Vagina (tissue), 2 donors: Measurements from ENCODE around the gene PEX5L.

Experiments
- POLR2AphosphoS5 ChIP-seq, 2 donors: sonication (generic); formaldehyde crosslinking; IDR thresholded peaks; one replicate each; pipeline ENCODE4 v1.9.0; 2017; ENCODE audit warnings: antibody characterized with exemption in 2 of 2, mild to moderate bottlenecking in 2 of 2, low read depth in 1 of 2; ENCODE audit not compliant: insufficient read depth in 1 of 2
- TF ChIP-seq, protein P1 (sequence below), 3 experiments: fragments of 450-650 bp in 2 of 3; fragments of 200-600 bp in 1 of 3; sonication (generic) in 1 of 3; IDR thresholded peaks; one replicate each; pipeline ENCODE4 v1.5.1; 2017 to 2019; ENCODE audit warnings: antibody characterized with exemption in 3 of 3, mild to moderate bottlenecking in 2 of 3, moderate library complexity in 2 of 3

DNA sequence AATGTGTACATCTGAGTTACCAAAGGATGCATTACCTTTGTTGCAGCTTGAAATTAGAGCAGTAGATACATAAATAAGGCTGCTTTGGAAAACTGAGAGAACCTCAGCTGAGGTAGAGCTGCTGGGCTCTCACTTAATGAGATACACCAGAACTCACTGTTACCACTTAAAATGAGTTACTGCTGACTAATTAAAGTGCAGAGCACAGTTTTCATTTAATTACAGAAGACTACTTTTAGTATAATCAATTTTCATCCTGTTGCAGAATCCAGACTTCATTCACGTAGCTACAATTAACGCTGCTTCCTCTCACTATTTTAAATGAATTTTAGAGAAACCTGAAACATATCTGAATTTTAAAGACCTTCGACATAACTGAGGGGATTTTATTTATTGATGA is 214.4 kb downstream of the PEX5L start:
- TF ChIP-seq, protein P1, sequence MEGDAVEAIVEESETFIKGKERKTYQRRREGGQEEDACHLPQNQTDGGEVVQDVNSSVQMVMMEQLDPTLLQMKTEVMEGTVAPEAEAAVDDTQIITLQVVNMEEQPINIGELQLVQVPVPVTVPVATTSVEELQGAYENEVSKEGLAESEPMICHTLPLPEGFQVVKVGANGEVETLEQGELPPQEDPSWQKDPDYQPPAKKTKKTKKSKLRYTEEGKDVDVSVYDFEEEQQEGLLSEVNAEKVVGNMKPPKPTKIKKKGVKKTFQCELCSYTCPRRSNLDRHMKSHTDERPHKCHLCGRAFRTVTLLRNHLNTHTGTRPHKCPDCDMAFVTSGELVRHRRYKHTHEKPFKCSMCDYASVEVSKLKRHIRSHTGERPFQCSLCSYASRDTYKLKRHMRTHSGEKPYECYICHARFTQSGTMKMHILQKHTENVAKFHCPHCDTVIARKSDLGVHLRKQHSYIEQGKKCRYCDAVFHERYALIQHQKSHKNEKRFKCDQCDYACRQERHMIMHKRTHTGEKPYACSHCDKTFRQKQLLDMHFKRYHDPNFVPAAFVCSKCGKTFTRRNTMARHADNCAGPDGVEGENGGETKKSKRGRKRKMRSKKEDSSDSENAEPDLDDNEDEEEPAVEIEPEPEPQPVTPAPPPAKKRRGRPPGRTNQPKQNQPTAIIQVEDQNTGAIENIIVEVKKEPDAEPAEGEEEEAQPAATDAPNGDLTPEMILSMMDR (IDR thresholded peaks at IDR 0.05), result no peak
- TF ChIP-seq POLR2AphosphoS5 (IDR thresholded peaks at IDR 0.05; ENCODE audit: insufficient read depth in 1 of 2, low read depth in 1 of 2), result no peak
